Measurements from ENCODE around the gene NCKAP5. TPM values are rescaled to one million over a fixed set of nuclear protein-coding genes. Genes with fewer than 3 reads are reported as not detected.

Gene NCKAP5
- total and polyA plus RNA-seq, 2 experiments from 2014 or later: 2.2 to 5.5 TPM

DNA sequence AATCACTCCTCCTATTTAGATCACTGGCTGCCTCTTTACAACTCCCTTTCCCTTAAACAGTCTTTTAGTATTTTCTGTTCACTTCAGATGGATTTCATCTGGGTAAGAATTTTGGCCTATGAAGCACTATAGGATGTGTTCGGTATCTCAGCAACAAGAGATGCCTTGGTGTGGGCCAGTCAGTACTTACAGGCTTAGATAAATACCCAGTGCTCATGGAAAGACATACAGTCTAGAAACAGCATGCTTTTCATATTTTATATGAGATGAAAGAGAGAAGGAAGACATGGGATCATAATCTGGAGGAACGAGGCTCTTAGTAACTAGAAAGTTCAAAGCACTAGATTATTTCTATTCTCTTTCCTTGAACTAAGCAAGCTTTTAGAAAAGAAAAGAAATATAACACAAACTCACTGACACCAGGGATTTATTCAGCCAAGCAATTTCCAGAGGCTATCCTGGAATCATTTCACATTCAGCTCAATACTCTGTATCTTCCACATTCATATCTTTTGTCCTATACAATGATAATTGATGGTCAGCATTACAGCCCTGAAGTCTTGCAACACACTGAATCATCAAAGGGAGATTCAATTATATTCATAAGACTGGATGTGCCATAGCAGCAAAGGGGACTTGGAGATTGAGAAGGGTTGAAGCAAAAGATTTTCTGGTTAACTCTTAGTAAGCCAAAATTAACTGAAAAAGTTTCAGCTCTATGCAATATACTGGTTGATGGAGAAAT, 489.4 kb downstream of the NCKAP5 start:
- 88% methylated on average over 2 of the region's 2 CpGs for WGBS (ENCODE audit: low lambda C conversion rate, missing lambda C conversion rate)
- no peaks in the 10 kb centered on the region for H3K9me3 ChIP-seq (ENCODE audit: low read depth)
- DNase-seq (ENCODE audit: low spot score): no peak
- H3K4me2 ChIP-seq: no peak overlapping the region
- no peaks in the 10 kb centered on the region for H3K4me1 ChIP-seq (ENCODE audit: insufficient read depth)
- no peak overlapping the region for H3K4me3 ChIP-seq
- H3K9me2 ChIP-seq (replicated peaks; ENCODE audit: insufficient read depth): no peaks in the 10 kb centered on the region
- no peaks in the 10 kb centered on the region for H3K36me3 ChIP-seq (replicated peaks; ENCODE audit: insufficient read depth, low read depth)
- H3K79me2 ChIP-seq: no peaks in the 10 kb centered on the region
- peaks cover 2% of the 10 kb centered on the region for H3K27me3 ChIP-seq
- no peak overlapping the region for H2AFZ ChIP-seq
- TF ChIP-seq EZH2phosphoT487 (IDR thresholded peaks at IDR 0.05; ENCODE audit: low read depth, severe bottlenecking, unreplicated experiment) (no peak), EZH2 (IDR thresholded peaks at IDR 0.05; ENCODE audit: borderline replicate concordance) (no peak)
- TF ChIP-seq, protein P1, sequence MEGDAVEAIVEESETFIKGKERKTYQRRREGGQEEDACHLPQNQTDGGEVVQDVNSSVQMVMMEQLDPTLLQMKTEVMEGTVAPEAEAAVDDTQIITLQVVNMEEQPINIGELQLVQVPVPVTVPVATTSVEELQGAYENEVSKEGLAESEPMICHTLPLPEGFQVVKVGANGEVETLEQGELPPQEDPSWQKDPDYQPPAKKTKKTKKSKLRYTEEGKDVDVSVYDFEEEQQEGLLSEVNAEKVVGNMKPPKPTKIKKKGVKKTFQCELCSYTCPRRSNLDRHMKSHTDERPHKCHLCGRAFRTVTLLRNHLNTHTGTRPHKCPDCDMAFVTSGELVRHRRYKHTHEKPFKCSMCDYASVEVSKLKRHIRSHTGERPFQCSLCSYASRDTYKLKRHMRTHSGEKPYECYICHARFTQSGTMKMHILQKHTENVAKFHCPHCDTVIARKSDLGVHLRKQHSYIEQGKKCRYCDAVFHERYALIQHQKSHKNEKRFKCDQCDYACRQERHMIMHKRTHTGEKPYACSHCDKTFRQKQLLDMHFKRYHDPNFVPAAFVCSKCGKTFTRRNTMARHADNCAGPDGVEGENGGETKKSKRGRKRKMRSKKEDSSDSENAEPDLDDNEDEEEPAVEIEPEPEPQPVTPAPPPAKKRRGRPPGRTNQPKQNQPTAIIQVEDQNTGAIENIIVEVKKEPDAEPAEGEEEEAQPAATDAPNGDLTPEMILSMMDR (IDR thresholded peaks at IDR 0.05; ENCODE audit: poor library complexity): no peak
- no peaks in the 10 kb centered on the region for H4K20me1 ChIP-seq (ENCODE audit: insufficient read depth, poor library complexity, severe bottlenecking)
- H3K27ac ChIP-seq: no peak overlapping the region

DNA sequence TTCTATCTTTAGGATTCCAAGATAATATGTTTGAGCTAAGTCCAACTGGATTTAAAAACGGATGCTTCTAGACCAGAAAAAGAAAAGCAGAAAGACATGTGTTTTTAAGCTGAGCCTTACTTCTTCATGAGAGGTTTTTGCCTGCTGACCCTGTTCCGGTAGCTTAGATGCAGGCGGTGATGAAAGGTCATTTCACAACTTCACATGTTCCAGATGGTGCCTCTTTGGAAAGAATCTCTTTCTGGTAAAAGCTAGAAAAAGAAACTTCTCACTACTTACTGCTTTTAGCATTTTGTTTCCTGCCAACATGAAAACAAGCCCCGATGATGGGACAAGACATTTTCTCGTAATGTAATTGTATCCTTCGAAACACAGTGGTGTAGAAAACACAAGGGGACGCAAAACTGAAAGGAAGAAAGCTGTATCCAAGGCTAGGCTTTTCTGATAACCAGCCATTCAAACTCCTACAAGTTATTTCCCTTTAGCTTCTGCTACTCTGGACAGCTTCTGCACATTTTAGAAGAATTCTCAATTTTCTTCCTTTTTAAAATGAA, 490.9 kb downstream of the NCKAP5 start:
- DNase-seq (ENCODE audit: low spot score): peak; percentile 39
- H3K27ac ChIP-seq: peak overlapping the region; percentile 15
- no peak overlapping the region for H3K4me3 ChIP-seq

DNA sequence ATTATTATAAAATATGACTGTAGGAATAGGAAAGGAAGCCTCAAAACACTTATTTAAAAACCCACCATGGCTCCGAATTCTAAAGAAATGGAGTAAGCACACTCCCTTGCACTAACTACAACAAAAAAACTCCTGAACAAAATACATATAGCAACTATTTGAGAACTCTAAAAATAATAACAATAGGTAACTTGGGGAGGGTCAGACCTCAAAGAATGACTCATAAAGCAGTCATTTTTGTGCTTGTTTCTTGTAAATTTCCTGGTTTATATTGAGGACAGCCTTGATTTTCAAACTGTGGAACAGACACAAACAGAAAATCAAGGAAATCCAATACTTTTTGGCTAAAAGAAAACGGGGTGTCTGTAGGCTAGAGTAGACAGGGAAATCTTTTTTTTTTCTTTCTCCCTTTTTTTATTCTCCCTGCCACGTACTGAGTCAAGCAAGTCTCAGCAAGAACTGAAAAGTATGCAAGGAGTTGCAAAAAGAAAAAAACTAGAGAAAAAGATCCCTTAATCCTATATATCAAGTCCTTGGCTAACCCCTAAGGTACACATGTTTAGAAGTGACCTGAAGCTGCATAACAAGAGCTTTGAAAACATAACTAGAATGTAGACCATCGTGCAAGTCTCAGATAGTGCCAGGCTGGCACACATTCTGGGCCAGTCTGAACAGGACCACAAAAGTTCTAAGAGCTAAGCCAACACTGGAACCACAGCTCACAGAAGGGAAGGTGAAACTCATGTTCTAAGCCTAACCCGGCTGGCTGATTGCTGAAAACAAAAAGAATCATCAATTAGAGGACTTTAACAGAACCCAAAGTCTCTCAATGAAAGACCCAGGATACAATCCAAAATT, 495.2 kb downstream of the NCKAP5 start:
- Histone ChIP-seq H3K79me2 (no peaks in the 10 kb centered on the region), H3K36me3 (replicated peaks; ENCODE audit: insufficient read depth, low read depth) (no peaks in the 10 kb centered on the region), H3K9me2 (replicated peaks; ENCODE audit: insufficient read depth) (no peaks in the 10 kb centered on the region), H3K4me3 (no peak overlapping the region), H3K9me3 (ENCODE audit: low read depth) (no peaks in the 10 kb centered on the region), H4K20me1 (ENCODE audit: insufficient read depth, poor library complexity, severe bottlenecking) (no peaks in the 10 kb centered on the region), H3K4me1 (ENCODE audit: insufficient read depth) (no peaks in the 10 kb centered on the region), H2AFZ (no peak overlapping the region), H3K27me3 (peaks cover 4% of the 10 kb centered on the region), H3K4me2 (no peak overlapping the region), H3K27ac (no peak overlapping the region)
- 83% methylated on average over 5 of the region's 5 CpGs for WGBS (ENCODE audit: low lambda C conversion rate, missing lambda C conversion rate)
- TF ChIP-seq EZH2phosphoT487 (IDR thresholded peaks at IDR 0.05; ENCODE audit: low read depth, severe bottlenecking, unreplicated experiment) (no peak), EZH2 (IDR thresholded peaks at IDR 0.05; ENCODE audit: borderline replicate concordance) (no peak)
- TF ChIP-seq, protein P1 (IDR thresholded peaks at IDR 0.05; ENCODE audit: poor library complexity): no peak
- DNase-seq (ENCODE audit: low spot score): no peak

More for the DNA sequence above, 490.9 kb downstream of the NCKAP5 start:
- H3K9me2 ChIP-seq (replicated peaks; ENCODE audit: insufficient read depth): no peaks in the 10 kb centered on the region
- WGBS (ENCODE audit: low lambda C conversion rate, missing lambda C conversion rate): 63% methylated on average over 7 of the region's 7 CpGs
- no peak overlapping the region for H2AFZ ChIP-seq
- H3K9me3 ChIP-seq (ENCODE audit: low read depth): no peaks in the 10 kb centered on the region
- H3K79me2 ChIP-seq: no peaks in the 10 kb centered on the region
- TF ChIP-seq EZH2phosphoT487 (IDR thresholded peaks at IDR 0.05; ENCODE audit: low read depth, severe bottlenecking, unreplicated experiment) (no peak), EZH2 (IDR thresholded peaks at IDR 0.05; ENCODE audit: borderline replicate concordance) (no peak)
- TF ChIP-seq, protein P1 (IDR thresholded peaks at IDR 0.05; ENCODE audit: poor library complexity): no peak
- H3K4me1 ChIP-seq (ENCODE audit: insufficient read depth): no peaks in the 10 kb centered on the region
- H4K20me1 ChIP-seq (ENCODE audit: insufficient read depth, poor library complexity, severe bottlenecking): no peaks in the 10 kb centered on the region
- peaks cover 4% of the 10 kb centered on the region for H3K27me3 ChIP-seq
- no peaks in the 10 kb centered on the region for H3K36me3 ChIP-seq (replicated peaks; ENCODE audit: insufficient read depth, low read depth)
- peak overlapping the region; percentile 8 for H3K4me2 ChIP-seq
